Stimulated activated CD4-positive, alpha-beta T cell treated with anti-CD3 and anti-CD28 coated beads, Interleukin-12 subunit alpha, Interleukin-12 subunit beta, amount 100 ng/mL, for 48 hours (primary cell): Measurements from ENCODE around the gene ACOT11.

ENCODE experiments used
- DNase-seq, 3 donors: peaks; one replicate each; pipeline ENCODE4 v3.0.0-alpha.2; 2020; ENCODE audit warnings: low read depth in 2 of 3, low spot score in 1 of 3

The ACOT11 gene

GRCh38 chr1:54643736-54644135 is 95.7 kb downstream of the ACOT11 start:
- no peak for DNase-seq

DNA sequence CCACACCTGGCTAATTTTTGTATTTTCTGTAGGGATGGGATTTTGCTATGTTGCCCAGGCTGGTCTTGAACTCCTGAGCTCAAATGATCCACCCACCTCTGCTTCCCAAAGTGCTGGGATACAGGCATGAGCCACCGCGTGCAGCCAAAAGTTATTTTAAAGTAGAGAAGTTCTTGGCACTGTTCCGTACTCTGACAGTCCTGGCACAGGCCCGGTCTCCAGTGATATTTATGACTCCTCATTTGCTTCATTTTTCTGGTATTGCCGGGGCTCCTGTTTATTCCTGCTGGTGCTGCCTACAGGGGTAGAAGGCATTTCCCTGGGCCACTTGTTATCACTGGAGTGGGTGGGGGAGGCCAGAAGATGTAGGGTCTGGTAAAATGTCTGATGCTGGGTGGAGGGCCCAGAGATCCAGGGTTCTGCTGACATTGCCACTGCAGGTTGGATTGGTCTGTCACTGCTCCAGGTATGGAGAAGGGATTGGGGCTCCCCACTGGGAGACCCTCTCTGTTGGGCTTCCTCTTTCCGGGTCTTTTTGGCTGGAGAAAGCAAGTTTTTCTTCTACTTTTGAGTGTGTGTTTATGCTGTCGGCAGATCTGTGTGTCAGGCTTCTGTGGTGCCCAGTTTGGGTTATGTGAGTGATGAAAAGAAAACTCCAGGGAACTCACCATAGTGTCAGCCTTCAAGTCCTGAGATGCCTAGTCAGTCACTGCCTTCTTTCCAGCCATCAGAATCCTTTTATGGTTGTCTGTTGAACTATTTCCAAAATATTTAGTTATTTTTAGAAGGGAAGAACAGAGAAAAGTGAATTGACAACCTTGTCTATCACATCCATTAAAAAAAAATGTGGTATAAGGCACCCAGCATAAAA is 98.0 kb downstream of the ACOT11 start:
- DNase-seq, result no peak

- DNase-seq, result no peak
Observed at GRCh38 chr1:54649130-54649898, 101.3 kb downstream of the ACOT11 start.

DNA sequence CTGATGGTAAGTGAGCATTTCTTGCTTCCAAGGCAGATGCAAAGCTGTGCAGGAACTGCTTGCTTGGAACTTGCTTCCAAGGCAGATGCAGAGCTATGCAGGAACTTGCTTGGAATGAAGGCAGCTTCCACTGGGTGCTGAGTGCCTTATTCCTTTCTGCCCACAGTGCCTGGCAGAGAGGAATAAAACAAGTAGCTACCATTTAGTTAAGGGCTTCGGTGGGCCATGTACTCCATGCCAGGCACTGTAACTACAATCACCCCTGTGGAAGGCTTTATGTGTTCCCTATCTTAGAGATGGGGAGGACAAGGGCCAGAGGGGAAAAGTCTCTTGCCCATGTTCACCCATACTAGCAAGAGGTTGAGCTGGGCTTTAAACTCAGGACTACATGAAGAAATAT is 101.9 kb downstream of the ACOT11 start:
- DNase-seq, result no peak

GRCh38 chr1:54650417-54650816 is 102.4 kb downstream of the ACOT11 start:
- DNase-seq, result no peak

DNA sequence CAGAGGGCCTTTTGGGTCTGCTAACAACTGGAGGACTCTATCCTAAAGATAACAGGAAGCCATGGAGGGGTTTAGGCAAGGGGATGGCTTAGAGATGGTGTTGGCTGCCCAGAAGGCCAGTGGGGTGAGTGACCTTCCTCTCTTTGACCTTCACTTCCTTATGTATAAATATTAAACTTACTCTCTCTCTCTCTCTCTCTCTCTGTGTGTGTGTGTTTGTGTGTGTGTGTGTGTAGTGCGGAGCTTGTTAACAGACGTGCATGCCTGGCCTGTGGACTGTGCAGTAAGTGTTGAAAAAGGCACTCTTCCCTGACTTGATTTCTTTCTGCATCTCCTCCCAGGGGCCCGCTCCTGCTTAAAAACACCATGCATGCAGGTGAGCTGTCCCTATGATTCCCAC is 103.6 kb downstream of the ACOT11 start:
- DNase-seq, result no peak

GRCh38 chr1:54652168-54652567 is 104.1 kb downstream of the ACOT11 start:
- no peak for DNase-seq

GRCh38 chr1:54653036-54653435 is 105.0 kb downstream of the ACOT11 start:
- DNase-seq, result no peak

- DNase-seq, result no peak
Observed at GRCh38 chr1:54658164-54658913, 110.3 kb downstream of the ACOT11 start.
